ENCODE data around the gene KRT4.

DNA sequence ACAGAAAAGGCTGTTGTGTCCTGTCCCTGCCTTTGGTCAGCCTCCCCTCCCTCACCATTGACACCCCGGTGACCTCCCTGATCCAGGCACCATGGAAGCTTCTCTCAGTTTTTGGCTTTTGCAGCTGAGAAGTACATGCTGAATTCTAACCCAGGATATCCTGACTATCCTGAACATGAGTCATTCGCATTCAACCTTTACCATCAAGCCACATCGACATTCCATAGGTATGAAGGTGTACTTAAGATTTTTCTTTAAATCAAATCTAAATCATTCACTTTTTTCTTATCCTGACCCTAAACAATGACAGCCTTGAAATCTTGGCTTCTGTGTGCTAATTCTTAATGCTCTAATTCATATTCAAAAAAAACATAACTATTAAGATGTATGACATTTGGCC is 43.6 kb upstream of the KRT4 start:
- TF ChIP-seq POLR2A (IDR thresholded peaks at IDR 0.05), result no peak
- TF ChIP-seq, protein P1, sequence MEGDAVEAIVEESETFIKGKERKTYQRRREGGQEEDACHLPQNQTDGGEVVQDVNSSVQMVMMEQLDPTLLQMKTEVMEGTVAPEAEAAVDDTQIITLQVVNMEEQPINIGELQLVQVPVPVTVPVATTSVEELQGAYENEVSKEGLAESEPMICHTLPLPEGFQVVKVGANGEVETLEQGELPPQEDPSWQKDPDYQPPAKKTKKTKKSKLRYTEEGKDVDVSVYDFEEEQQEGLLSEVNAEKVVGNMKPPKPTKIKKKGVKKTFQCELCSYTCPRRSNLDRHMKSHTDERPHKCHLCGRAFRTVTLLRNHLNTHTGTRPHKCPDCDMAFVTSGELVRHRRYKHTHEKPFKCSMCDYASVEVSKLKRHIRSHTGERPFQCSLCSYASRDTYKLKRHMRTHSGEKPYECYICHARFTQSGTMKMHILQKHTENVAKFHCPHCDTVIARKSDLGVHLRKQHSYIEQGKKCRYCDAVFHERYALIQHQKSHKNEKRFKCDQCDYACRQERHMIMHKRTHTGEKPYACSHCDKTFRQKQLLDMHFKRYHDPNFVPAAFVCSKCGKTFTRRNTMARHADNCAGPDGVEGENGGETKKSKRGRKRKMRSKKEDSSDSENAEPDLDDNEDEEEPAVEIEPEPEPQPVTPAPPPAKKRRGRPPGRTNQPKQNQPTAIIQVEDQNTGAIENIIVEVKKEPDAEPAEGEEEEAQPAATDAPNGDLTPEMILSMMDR (IDR thresholded peaks at IDR 0.05), result no peak
